ENCODE results near the gene LRRC4B.

DNA sequence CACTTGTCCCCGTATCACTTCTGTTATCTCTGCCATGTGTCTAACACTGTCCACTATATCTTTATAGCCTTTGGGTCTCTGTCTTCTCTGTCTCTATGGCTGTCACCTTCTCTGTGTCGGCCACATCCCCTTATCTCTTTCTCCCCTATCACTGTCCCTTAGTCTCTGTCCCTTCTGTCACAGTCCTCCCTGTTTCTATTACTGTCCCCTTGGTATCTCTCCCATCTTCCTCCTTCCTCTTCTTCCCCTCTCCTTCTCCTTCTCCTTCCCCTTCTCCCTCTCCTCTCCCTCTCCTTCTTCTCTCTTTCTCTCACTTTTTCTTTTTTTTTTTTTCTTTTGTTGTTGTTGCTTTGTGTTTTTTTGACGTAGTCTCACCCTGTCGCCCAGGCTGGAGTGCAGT lies 34.7 kb upstream of the LRRC4B start:
- TF ChIP-seq, protein P1, sequence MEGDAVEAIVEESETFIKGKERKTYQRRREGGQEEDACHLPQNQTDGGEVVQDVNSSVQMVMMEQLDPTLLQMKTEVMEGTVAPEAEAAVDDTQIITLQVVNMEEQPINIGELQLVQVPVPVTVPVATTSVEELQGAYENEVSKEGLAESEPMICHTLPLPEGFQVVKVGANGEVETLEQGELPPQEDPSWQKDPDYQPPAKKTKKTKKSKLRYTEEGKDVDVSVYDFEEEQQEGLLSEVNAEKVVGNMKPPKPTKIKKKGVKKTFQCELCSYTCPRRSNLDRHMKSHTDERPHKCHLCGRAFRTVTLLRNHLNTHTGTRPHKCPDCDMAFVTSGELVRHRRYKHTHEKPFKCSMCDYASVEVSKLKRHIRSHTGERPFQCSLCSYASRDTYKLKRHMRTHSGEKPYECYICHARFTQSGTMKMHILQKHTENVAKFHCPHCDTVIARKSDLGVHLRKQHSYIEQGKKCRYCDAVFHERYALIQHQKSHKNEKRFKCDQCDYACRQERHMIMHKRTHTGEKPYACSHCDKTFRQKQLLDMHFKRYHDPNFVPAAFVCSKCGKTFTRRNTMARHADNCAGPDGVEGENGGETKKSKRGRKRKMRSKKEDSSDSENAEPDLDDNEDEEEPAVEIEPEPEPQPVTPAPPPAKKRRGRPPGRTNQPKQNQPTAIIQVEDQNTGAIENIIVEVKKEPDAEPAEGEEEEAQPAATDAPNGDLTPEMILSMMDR (optimal IDR thresholded peaks at IDR 0.05 in 1 of 3, IDR thresholded peaks at IDR 0.05 in 1 of 3, conservative IDR thresholded peaks at IDR 0.05 in 1 of 3; ENCODE audit: extremely low read depth in 1 of 3, insufficient read depth in 2 of 3, low read length in 3 of 3): no peak
- TF ChIP-seq EZH2 (IDR thresholded peaks at IDR 0.05; ENCODE audit: low read length): no peak
